Measurements from ENCODE around the gene ACBD6. TPM values are rescaled to one million over a fixed set of nuclear protein-coding genes. Genes with fewer than 3 reads are reported as not detected.
"Not testable (repeated sequence)": the region's sequence is repeated elsewhere in the genome, so short reads cannot be mapped to it uniquely, and the experiment has no call there.

The ACBD6 gene
- total RNA-seq, 2 experiments from 2014 or later = 45.6 to 46.8 TPM

GRCh38 chr1:180415985-180416633, 86.3 kb downstream of the ACBD6 start:
- Mint-ChIP-seq H3K4me1 (no peaks in the 10 kb centered on the region), H3K9me3 (ENCODE audit: low read depth) (peaks cover 5% of the 10 kb centered on the region), H3K4me3 (no peak overlapping the region), H3K36me3 (ENCODE audit: low read depth) (peaks cover 30% of the 10 kb centered on the region), H3K27ac (no peak overlapping the region), H3K27me3 (no peaks in the 10 kb centered on the region)
- CTCF ChIA-PET = interaction anchor here (0.7 to 1.7 kb wide), 10 partner anchors 9 to 450 kb away, joined by 3 to 7 read pairs (median 4); no protein-coding TSS in a partner anchor
- intact Hi-C loops (cut with DNase I, micrococcal nuclease) = loop anchor here (1.0 kb wide), 1 partner anchor 164 kb away; no protein-coding TSS in a partner anchor
- DNase-seq = no peak
- POLR2A ChIA-PET = no interaction called here
- no peak for ATAC-seq

DNA sequence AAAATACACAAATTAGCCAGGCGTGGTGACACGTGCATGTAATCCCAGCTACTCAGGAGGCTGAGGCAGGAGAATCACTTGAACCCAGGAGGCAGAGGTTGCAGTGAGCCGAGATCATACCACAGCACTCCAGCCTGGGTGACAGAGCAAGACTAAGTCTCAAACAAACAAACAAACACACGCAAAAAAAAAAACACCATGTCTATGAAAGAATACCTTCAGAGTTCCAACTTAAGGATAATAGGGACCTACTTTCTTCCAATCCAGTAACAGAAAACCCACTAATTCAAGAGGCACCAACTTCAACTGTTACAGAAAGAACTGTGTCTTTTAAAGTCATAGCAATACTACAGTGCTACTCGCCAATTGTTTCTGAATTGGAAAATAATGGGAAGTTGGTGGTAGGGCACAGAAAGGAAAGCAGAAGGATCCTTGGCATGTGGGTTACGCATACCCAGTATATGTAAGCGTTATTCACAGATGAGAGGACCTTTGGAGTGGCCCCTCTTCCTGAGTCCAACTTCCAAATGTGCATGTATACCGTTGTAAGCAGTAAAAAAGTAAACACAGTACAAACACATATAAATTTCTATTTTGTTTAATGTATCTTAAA, 87.0 kb downstream of the ACBD6 start:
- DNase-seq = no peak
- ChIA-PET POLR2A (no interaction called here), CTCF (interaction anchor here (0.7 to 1.6 kb wide), 6 partner anchors 8 to 449 kb away, joined by 3 to 7 read pairs (median 4); no protein-coding TSS in a partner anchor)
- H3K4me1 Mint-ChIP-seq = no peaks in the 10 kb centered on the region
- ATAC-seq = no peak
- H3K9me3 Mint-ChIP-seq (ENCODE audit: low read depth) = peaks cover 5% of the 10 kb centered on the region
- intact Hi-C loops (cut with DNase I, micrococcal nuclease) = no loop called here
- H3K27me3 Mint-ChIP-seq = no peaks in the 10 kb centered on the region
- peaks cover 27% of the 10 kb centered on the region for H3K36me3 Mint-ChIP-seq (ENCODE audit: low read depth)
- H3K4me3 Mint-ChIP-seq = no peak overlapping the region
- no peak overlapping the region for H3K27ac Mint-ChIP-seq

DNA sequence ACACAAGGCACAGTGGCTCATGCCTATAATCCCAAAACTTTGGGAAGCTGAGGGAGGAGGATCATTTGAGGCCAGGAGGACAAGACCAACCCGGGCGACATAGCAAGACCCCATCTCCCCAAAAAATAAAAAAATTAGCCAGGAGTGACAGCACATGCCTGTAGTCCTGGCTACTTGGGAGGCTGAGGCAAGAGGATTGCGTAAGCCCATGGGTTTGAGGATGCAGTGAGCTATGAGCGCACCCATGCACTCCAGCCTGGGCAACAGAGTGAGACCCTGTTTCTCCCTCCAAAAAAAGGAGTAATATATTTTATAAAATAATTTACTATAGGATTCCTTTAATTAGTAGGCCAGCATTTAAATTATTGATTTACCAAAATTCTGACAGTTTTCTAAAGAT, 89.8 kb downstream of the ACBD6 start:
- intact Hi-C loops (cut with DNase I, micrococcal nuclease) = no loop called here
- POLR2A ChIA-PET = interaction anchor here (0.6 kb wide), 1 partner anchor 88 kb away, joined by 6 read pairs; no protein-coding TSS in a partner anchor
- ATAC-seq (no peak), DNase-seq (no peak)
- Mint-ChIP-seq H3K27me3 (no peaks in the 10 kb centered on the region), H3K4me3 (no peak overlapping the region), H3K9me3 (ENCODE audit: low read depth) (peaks cover 7% of the 10 kb centered on the region), H3K27ac (no peak overlapping the region), H3K36me3 (ENCODE audit: low read depth) (peaks cover 35% of the 10 kb centered on the region), H3K4me1 (no peaks in the 10 kb centered on the region)
- CTCF ChIA-PET = interaction anchor here (0.6 to 1.4 kb wide), 3 partner anchors 159 to 304 kb away, joined by 3 read pairs; no protein-coding TSS in a partner anchor

- H3K27ac Mint-ChIP-seq; H3K4me3 Mint-ChIP-seq; DNase-seq; ATAC-seq; H3K4me1 Mint-ChIP-seq; POLR2A ChIA-PET; intact Hi-C loops (cut with DNase I, micrococcal nuclease); H3K9me3 Mint-ChIP-seq (ENCODE audit: low read depth); H3K27me3 Mint-ChIP-seq: not testable (repeated sequence)
- H3K36me3 Mint-ChIP-seq (ENCODE audit: low read depth) = peaks cover 44% of the 10 kb centered on the region
- CTCF ChIA-PET = interaction anchor here (1.8 kb wide), 1 partner anchor 8 kb away, joined by 5 read pairs; no protein-coding TSS in a partner anchor
Observed at GRCh38 chr1:180408128-180408527, 94.2 kb downstream of the ACBD6 start.

DNA sequence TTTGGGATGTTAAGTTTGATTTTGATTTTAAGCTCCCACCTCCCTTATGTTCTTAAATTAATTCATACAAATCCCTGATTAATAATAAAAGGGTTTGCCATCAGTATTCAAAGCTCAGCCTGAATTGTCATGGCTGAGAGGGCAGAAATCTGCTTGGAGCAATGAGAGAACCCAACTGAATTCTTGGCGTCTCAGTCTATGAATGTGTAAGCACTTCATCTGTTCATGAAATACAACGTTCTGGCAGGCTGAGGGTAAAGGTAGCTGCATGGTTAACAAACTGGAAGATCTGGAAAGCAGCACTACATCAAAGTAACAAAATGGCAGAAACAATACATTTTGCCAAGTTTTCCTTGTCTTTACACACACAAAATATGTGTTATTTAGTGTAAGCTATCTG, 95.3 kb downstream of the ACBD6 start:
- Mint-ChIP-seq H3K27ac (no peak overlapping the region), H3K4me1 (peaks cover 2% of the 10 kb centered on the region), H3K9me3 (ENCODE audit: low read depth) (peaks cover 2% of the 10 kb centered on the region), H3K4me3 (no peak overlapping the region), H3K27me3 (no peaks in the 10 kb centered on the region), H3K36me3 (ENCODE audit: low read depth) (peaks cover 38% of the 10 kb centered on the region)
- no peak for DNase-seq
- no peak for ATAC-seq
- ChIA-PET POLR2A (no interaction called here), CTCF (interaction anchor here (0.6 to 1.8 kb wide), 3 partner anchors 9 to 228 kb away, joined by 3 to 5 read pairs (median 4); no protein-coding TSS in a partner anchor)
- intact Hi-C loops (cut with DNase I, micrococcal nuclease) = no loop called here

DNA sequence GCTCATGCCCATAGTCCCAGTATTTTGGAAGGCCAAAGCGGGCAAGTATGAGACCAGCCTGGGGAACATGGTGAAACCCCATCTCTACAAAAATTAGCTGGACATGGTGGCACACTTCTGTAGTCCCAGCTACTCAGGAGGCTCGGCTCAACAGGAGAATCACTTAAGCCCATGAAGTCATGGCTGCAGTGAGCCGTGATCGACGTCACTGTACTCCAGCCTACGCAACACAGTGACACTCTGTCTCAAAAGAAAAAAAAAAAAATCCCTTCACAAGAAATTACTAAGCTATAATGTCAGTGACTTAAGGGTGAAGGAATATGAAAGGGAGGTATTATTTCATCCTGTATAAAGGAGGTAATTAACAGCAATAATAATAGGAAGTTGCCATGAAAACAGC, 99.8 kb downstream of the ACBD6 start:
- no peak for DNase-seq
- ChIA-PET POLR2A (interaction anchor here (0.6 kb wide), 1 partner anchor 98 kb away, joined by 8 read pairs; no protein-coding TSS in a partner anchor), CTCF (no interaction called here)
- no peak overlapping the region for H3K27ac Mint-ChIP-seq
- H3K9me3 Mint-ChIP-seq (ENCODE audit: low read depth) = no peaks in the 10 kb centered on the region
- H3K27me3 Mint-ChIP-seq = no peaks in the 10 kb centered on the region
- no peak for ATAC-seq
- H3K4me3 Mint-ChIP-seq = no peak overlapping the region
- H3K36me3 Mint-ChIP-seq (ENCODE audit: low read depth) = peaks cover 23% of the 10 kb centered on the region
- intact Hi-C loops (cut with DNase I, micrococcal nuclease) = no loop called here
- peaks cover 2% of the 10 kb centered on the region for H3K4me1 Mint-ChIP-seq

- Mint-ChIP-seq H3K27me3 (no peaks in the 10 kb centered on the region), H3K36me3 (ENCODE audit: low read depth) (peaks cover 28% of the 10 kb centered on the region), H3K4me3 (no peak overlapping the region), H3K4me1 (peaks cover 2% of the 10 kb centered on the region), H3K9me3 (ENCODE audit: low read depth) (peaks cover 5% of the 10 kb centered on the region), H3K27ac (no peak overlapping the region)
- no peak for DNase-seq
- no peak for ATAC-seq
- ChIA-PET CTCF (no interaction called here), POLR2A (interaction anchor here (0.6 kb wide), 1 partner anchor 98 kb away, joined by 8 read pairs; no protein-coding TSS in a partner anchor)
- intact Hi-C loops (cut with DNase I, micrococcal nuclease) = no loop called here
Observed at GRCh38 chr1:180402001-180402400, 100.4 kb downstream of the ACBD6 start.

DNA sequence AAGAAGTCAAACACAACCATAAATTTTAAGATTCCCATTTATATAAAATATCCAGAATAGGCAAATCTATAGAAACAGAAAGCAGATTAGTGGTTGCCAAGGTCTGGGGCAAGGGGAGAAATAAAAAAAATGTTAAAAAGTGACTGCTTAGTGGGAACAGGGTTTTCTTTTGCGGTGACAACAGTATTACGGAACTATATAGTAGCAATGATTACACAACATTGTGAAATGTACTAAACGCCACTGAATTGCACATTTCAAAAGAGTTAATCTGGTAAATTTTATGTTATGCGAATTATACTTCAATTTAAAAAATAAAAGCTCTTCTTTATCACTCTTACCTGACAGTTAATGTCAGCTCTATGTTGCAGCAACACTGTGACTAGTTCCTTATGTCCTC, 105.2 kb downstream of the ACBD6 start:
- ChIA-PET CTCF (interaction anchor here (1.0 kb wide), 1 partner anchor 34 kb away, joined by 3 read pairs; no protein-coding TSS in a partner anchor), POLR2A (no interaction called here)
- no peaks in the 10 kb centered on the region for H3K27me3 Mint-ChIP-seq
- intact Hi-C loops (cut with DNase I, micrococcal nuclease) = no loop called here
- no peak for DNase-seq
- no peak overlapping the region for H3K27ac Mint-ChIP-seq
- H3K4me1 Mint-ChIP-seq = no peaks in the 10 kb centered on the region
- no peak overlapping the region for H3K4me3 Mint-ChIP-seq
- peaks cover 25% of the 10 kb centered on the region for H3K9me3 Mint-ChIP-seq (ENCODE audit: low read depth)
- H3K36me3 Mint-ChIP-seq (ENCODE audit: low read depth) = peaks cover 52% of the 10 kb centered on the region
- ATAC-seq = no peak

- no peak for DNase-seq
- H3K4me3 Mint-ChIP-seq = no peak overlapping the region
- intact Hi-C loops (cut with DNase I, micrococcal nuclease) = no loop called here
- H3K9me3 Mint-ChIP-seq (ENCODE audit: low read depth) = peaks cover 34% of the 10 kb centered on the region
- no peak for ATAC-seq
- ChIA-PET CTCF (interaction anchor here (2.0 kb wide), 1 partner anchor 13 kb away, joined by 6 read pairs; no protein-coding TSS in a partner anchor), POLR2A (no interaction called here)
- no peak overlapping the region for H3K27ac Mint-ChIP-seq
- peaks cover 60% of the 10 kb centered on the region for H3K36me3 Mint-ChIP-seq (ENCODE audit: low read depth)
- no peaks in the 10 kb centered on the region for H3K4me1 Mint-ChIP-seq
- H3K27me3 Mint-ChIP-seq = no peaks in the 10 kb centered on the region
Observed at GRCh38 chr1:180392427-180393145, 109.8 kb downstream of the ACBD6 start.

GRCh38 chr1:180392020-180392419, 110.4 kb downstream of the ACBD6 start:
- ChIA-PET CTCF (interaction anchor here (2.0 kb wide), 1 partner anchor 13 kb away, joined by 6 read pairs; no protein-coding TSS in a partner anchor), POLR2A (no interaction called here)
- no peaks in the 10 kb centered on the region for H3K27me3 Mint-ChIP-seq
- intact Hi-C loops (cut with DNase I, micrococcal nuclease) = no loop called here
- peaks cover 60% of the 10 kb centered on the region for H3K36me3 Mint-ChIP-seq (ENCODE audit: low read depth)
- ATAC-seq = no peak
- H3K4me1 Mint-ChIP-seq = peaks cover 5% of the 10 kb centered on the region
- no peak for DNase-seq
- peaks cover 34% of the 10 kb centered on the region for H3K9me3 Mint-ChIP-seq (ENCODE audit: low read depth)
- H3K4me3 Mint-ChIP-seq = no peak overlapping the region
- H3K27ac Mint-ChIP-seq = no peak overlapping the region

DNA sequence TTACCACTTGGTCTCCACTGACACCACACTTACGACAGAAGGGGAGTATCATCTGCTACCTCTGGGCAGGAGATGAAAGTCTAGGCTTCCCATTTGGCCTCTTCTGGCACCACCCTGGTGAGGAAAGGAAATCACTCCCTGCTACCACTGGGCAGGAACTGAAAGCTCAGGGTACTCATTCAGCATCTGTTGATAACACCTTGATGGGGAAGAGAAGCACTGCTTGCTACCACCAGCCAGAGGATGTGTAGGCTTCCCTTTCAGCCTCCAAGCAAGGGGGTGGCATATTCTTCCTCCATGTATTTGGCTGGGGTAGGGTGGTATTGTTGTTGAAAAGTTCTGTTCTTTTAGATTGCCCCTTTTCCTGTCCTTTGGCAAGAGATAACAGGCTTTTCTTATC, 115.0 kb downstream of the ACBD6 start:
- Mint-ChIP-seq H3K9me3 (ENCODE audit: low read depth) (peaks cover 53% of the 10 kb centered on the region), H3K4me3 (no peak overlapping the region), H3K36me3 (ENCODE audit: low read depth) (peaks cover 61% of the 10 kb centered on the region), H3K4me1 (peaks cover 19% of the 10 kb centered on the region), H3K27ac (no peak overlapping the region), H3K27me3 (no peaks in the 10 kb centered on the region)
- POLR2A ChIA-PET = no interaction called here
- CTCF ChIA-PET = interaction anchor here (1.4 kb wide), 1 partner anchor 103 kb away, joined by 3 read pairs; no protein-coding TSS in a partner anchor
- DNase-seq (no peak), ATAC-seq (peak; percentile 33)
- intact Hi-C loops (cut with DNase I, micrococcal nuclease) = loop anchor here in 1 of 2 experiments (10.0 kb wide), 2 partner anchors 197 to 287 kb away; no protein-coding TSS in a partner anchor

All from activated CD4-positive, alpha-beta T cell treated with anti-CD3 and anti-CD28 coated beads for 36 hours (primary cell).